HepG2 (cell line): ENCODE data around the gene RRAS2. TPM values are rescaled to one million over a fixed set of nuclear protein-coding genes. Genes with fewer than 3 reads are reported as not detected.
A peak's percentile ranks its signal among the peaks of the same experiment; 100 is the strongest.

Experiments used
- BRF2 ChIP-seq: sonication (generic); formaldehyde crosslinking; IDR thresholded peaks from 2 replicates; pipeline ENCODE4 v1.8.1; 2022; ENCODE audit warnings: mild to moderate bottlenecking, missing genetic modification reagents
- CTCF ChIP-seq: sonication (generic); formaldehyde crosslinking; IDR thresholded peaks from 2 replicates; pipeline ENCODE4 v1.5.0; 2020; ENCODE audit warnings: mild to moderate bottlenecking, missing genetic modification reagents, moderate library complexity
- GMEB1 ChIP-seq: sonication (generic); formaldehyde crosslinking; IDR thresholded peaks from 2 replicates; pipeline ENCODE4 v1.5.1; 2020; ENCODE audit warnings: missing genetic modification reagents, mild to moderate bottlenecking, borderline replicate concordance
- HNF4A ChIP-seq: sonication (generic); formaldehyde crosslinking; IDR thresholded peaks from 2 replicates; pipeline ENCODE4 v1.4.0; 2020; ENCODE audit warnings: missing genetic modification reagents
- IRX3 ChIP-seq: sonication (generic); formaldehyde crosslinking; IDR thresholded peaks from 2 replicates; pipeline ENCODE4 v1.8.1; 2023; ENCODE audit warnings: mild to moderate bottlenecking, low read depth, missing genetic modification reagents, borderline replicate concordance
- MTF2 ChIP-seq: sonication (generic); formaldehyde crosslinking; IDR thresholded peaks from 2 replicates; pipeline ENCODE4 v1.5.0; 2020; ENCODE audit warnings: missing genetic modification reagents, borderline replicate concordance
- NR3C1 ChIP-seq: sonication (generic); formaldehyde crosslinking; IDR thresholded peaks from 2 replicates; pipeline ENCODE4 v1.4.0; 2020; ENCODE audit warnings: missing genetic modification reagents
- NRL ChIP-seq: sonication (generic); formaldehyde crosslinking; IDR thresholded peaks from 2 replicates; pipeline ENCODE4 v1.5.0; 2020; ENCODE audit warnings: missing genetic modification reagents, mild to moderate bottlenecking, moderate library complexity, borderline replicate concordance
- SP4 ChIP-seq: sonication (generic); formaldehyde crosslinking; IDR thresholded peaks from 2 replicates; pipeline ENCODE4 v1.8.1; 2023; ENCODE audit warnings: mild to moderate bottlenecking, missing genetic modification reagents
- WIZ ChIP-seq: sonication (generic); formaldehyde crosslinking; IDR thresholded peaks from 2 replicates; pipeline ENCODE4 v1.5.1; 2020; ENCODE audit warnings: mild to moderate bottlenecking, missing genetic modification reagents
- ZC3H4 ChIP-seq: sonication (generic); formaldehyde crosslinking; IDR thresholded peaks from 2 replicates; pipeline ENCODE4 v1.4.0; 2020; ENCODE audit warnings: missing genetic modification reagents, borderline replicate concordance
- ZFP37 ChIP-seq: sonication (generic); formaldehyde crosslinking; IDR thresholded peaks from 2 replicates; pipeline ENCODE4 v1.4.0; 2020; ENCODE audit warnings: missing genetic modification reagents, borderline replicate concordance
- ZNF180 ChIP-seq: sonication (generic); formaldehyde crosslinking; IDR thresholded peaks from 2 replicates; pipeline ENCODE4 v1.4.0; 2020; ENCODE audit warnings: low read depth, missing genetic modification reagents, borderline replicate concordance
- ZNF329 ChIP-seq: sonication (generic); formaldehyde crosslinking; IDR thresholded peaks from 2 replicates; pipeline ENCODE4 v1.9.0; 2021; ENCODE audit warnings: low read depth, mild to moderate bottlenecking, missing genetic modification reagents
- ZNF367 ChIP-seq: sonication (generic); formaldehyde crosslinking; IDR thresholded peaks from 2 replicates; pipeline ENCODE4 v1.4.0; 2020; ENCODE audit warnings: missing genetic modification reagents, borderline replicate concordance
- ZNF431 ChIP-seq: sonication (generic); formaldehyde crosslinking; IDR thresholded peaks from 2 replicates; pipeline ENCODE4 v1.9.0; 2022; ENCODE audit warnings: missing genetic modification reagents, low read depth, mild to moderate bottlenecking, borderline replicate concordance
- ZNF451 ChIP-seq: sonication (generic); formaldehyde crosslinking; IDR thresholded peaks from 2 replicates; pipeline ENCODE4 v1.5.0; 2020; ENCODE audit warnings: mild to moderate bottlenecking, missing genetic modification reagents
- ZNF543 ChIP-seq: sonication (generic); formaldehyde crosslinking; IDR thresholded peaks from 2 replicates; pipeline ENCODE4 v1.4.0; 2020; ENCODE audit warnings: mild to moderate bottlenecking, missing genetic modification reagents
- ZNF570 ChIP-seq: sonication (generic); formaldehyde crosslinking; IDR thresholded peaks from 2 replicates; pipeline ENCODE4 v1.4.0; 2020; ENCODE audit warnings: mild to moderate bottlenecking, missing genetic modification reagents, borderline replicate concordance
- ZNF766 ChIP-seq: sonication (generic); formaldehyde crosslinking; IDR thresholded peaks from 2 replicates; pipeline ENCODE4 v1.5.0; 2020; ENCODE audit warnings: missing genetic modification reagents, borderline replicate concordance
- polyA plus RNA-seq, 8 experiments: library from polyadenylated mRNA; depleted of rRNA in 3 of 8; stranded (reverse) in 7 of 8; unstranded in 1 of 8; fragments of >200 nt; fragmentation: Illumina TruSeq in 4 of 8; extraction: Trizol in 4 of 8; gene quantifications; 2 replicates each; pipeline versions ENCODE4 v1.2.1 to v1.2.3, GENCODE V29; 2011 to 2016; ENCODE audit warnings: low read depth in 4 of 8, missing spikeins in 1 of 8, mixed read lengths in 1 of 8; ENCODE audit not compliant: insufficient read depth in 1 of 8
- total RNA-seq, 5 experiments: library from RNA; depleted of rRNA; stranded (reverse); fragments of >200 nt; fragmentation: Illumina TruSeq; extraction: Trizol; gene quantifications; 2 replicates each; pipeline ENCODE4 v1.2.3, GENCODE V29; 2016; ENCODE audit warnings: low read depth in 1 of 5
- TF ChIP-seq, protein P1 (sequence below): sonication (generic); formaldehyde crosslinking; IDR thresholded peaks from 2 replicates; pipeline ENCODE4 v1.4.0; 2020; ENCODE audit warnings: mild to moderate bottlenecking, missing genetic modification reagents, borderline replicate concordance
- TF ChIP-seq, protein P2 (sequence below): sonication (generic); formaldehyde crosslinking; IDR thresholded peaks from 2 replicates; pipeline ENCODE4 v1.4.0; 2020; ENCODE audit warnings: mild to moderate bottlenecking, low read depth, missing genetic modification reagents

RRAS2 gene
- total and polyA plus RNA-seq, 2 of the 13 experiments (the other 11 are each of a cell fraction or from before 2014, with no cell fraction given), result 19.0 to 44.1 TPM

DNA sequence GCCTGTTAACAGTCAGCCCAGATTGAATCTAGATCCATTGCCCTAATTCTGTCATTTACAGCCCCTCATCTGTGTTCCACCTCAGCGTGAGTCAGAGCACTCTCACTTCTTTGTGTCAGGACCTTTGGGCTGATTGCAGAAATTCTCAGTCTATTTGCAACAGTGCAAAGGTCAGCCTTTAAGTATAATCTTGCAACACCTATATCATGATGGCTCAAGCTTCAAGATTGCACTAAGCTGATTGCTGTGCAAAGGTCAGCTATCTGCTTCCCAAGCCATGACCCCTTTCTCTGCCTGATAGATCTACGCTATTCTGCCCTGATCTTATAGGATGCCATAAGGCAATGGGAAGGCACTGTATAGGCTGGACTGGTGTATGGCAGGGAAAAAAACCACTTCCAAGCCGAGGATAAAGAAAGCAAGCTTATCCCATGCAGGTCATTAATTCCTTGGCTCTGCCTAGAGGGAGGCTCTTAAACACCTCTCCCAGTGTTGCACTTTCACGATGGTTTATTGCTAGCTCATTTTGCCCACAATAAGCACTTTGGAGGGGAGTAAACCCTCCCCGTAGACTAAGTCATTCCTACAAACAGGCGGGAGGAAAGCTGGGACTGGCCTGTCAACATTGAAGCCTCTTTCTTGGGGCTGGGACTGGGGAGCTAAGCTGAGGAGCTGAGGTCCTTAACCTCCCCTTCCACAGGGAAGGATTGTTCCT is 100.6 kb downstream of the RRAS2 start (continued):
- no peak for TF ChIP-seq ZNF180 (CRISPR knock-in tag)
- TF ChIP-seq ZNF543 (CRISPR knock-in tag), result no peak
- TF ChIP-seq SP4 (CRISPR knock-in tag), result no peak
- TF ChIP-seq HNF4A (CRISPR knock-in tag), result peak; percentile 91
- TF ChIP-seq, protein P1, sequence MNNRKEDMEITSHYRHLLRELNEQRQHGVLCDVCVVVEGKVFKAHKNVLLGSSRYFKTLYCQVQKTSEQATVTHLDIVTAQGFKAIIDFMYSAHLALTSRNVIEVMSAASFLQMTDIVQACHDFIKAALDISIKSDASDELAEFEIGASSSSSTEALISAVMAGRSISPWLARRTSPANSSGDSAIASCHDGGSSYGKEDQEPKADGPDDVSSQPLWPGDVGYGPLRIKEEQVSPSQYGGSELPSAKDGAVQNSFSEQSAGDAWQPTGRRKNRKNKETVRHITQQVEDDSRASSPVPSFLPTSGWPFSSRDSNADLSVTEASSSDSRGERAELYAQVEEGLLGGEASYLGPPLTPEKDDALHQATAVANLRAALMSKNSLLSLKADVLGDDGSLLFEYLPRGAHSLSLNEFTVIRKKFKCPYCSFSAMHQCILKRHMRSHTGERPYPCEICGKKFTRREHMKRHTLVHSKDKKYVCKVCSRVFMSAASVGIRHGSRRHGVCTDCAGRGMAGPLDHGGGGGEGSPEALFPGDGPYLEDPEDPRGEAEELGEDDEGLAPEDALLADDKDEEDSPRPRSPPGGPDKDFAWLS, result no peak
- no peak for TF ChIP-seq ZNF570 (CRISPR knock-in tag)
- TF ChIP-seq, protein P2, sequence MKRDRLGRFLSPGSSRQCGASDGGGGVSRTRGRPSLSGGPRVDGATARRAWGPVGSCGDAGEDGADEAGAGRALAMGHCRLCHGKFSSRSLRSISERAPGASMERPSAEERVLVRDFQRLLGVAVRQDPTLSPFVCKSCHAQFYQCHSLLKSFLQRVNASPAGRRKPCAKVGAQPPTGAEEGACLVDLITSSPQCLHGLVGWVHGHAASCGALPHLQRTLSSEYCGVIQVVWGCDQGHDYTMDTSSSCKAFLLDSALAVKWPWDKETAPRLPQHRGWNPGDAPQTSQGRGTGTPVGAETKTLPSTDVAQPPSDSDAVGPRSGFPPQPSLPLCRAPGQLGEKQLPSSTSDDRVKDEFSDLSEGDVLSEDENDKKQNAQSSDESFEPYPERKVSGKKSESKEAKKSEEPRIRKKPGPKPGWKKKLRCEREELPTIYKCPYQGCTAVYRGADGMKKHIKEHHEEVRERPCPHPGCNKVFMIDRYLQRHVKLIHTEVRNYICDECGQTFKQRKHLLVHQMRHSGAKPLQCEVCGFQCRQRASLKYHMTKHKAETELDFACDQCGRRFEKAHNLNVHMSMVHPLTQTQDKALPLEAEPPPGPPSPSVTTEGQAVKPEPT (CRISPR knock-in tag), result no peak
- TF ChIP-seq ZC3H4, result no peak
- no peak for TF ChIP-seq WIZ (CRISPR knock-in tag)
- TF ChIP-seq BRF2 (CRISPR knock-in tag), result no peak
- no peak for TF ChIP-seq MTF2
- no peak for TF ChIP-seq IRX3 (CRISPR knock-in tag)
- no peak for TF ChIP-seq NRL
- no peak for TF ChIP-seq ZNF766 (CRISPR knock-in tag)
- no peak for TF ChIP-seq ZNF431 (CRISPR knock-in tag)
- TF ChIP-seq ZNF329 (CRISPR knock-in tag), result no peak
- no peak for TF ChIP-seq NR3C1 (CRISPR knock-in tag)
- no peak for TF ChIP-seq ZNF451
- no peak for TF ChIP-seq GMEB1
- no peak for TF ChIP-seq CTCF (CRISPR knock-in tag)
- no peak for TF ChIP-seq ZFP37 (CRISPR knock-in tag)
- TF ChIP-seq ZNF367, result no peak
